ENCODE measurements around the gene ZNF415. TPM values are rescaled to one million over a fixed set of nuclear protein-coding genes. Genes with fewer than 3 reads are reported as not detected.

The ZNF415 gene
- total RNA-seq, 1 experiment from 2014 or later: not detected

DNA sequence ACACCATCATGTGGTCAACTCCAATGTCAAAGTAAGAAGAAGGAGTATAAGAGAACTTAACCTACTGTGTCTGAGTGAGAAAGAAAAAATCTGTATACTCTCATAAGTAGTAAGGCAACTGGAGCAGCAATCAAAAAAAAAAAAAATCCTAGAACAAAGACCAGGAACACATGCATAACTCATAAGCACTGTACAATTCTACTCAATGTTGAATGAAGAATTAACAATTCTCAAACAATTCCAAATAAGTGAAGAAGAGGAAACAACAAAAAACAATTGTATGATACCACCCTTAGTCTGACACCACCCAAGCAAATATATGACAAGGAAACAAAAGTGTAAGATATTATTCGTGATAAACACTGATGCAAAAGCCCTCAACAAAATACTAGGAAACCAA is 54.0 kb downstream of the ZNF415 start:
- Mint-ChIP-seq H3K27ac (ENCODE audit: unreplicated experiment) (no peak overlapping the region), H3K4me3 (ENCODE audit: low read depth, unreplicated experiment) (no peak overlapping the region), H3K4me1 (ENCODE audit: low read depth, unreplicated experiment) (no peaks in the 10 kb centered on the region), H3K27me3 (ENCODE audit: unreplicated experiment) (no peaks in the 10 kb centered on the region), H3K9me3 (ENCODE audit: low read depth, unreplicated experiment) (peaks cover 38% of the 10 kb centered on the region), H3K36me3 (ENCODE audit: insufficient read depth, unreplicated experiment) (peaks cover 6% of the 10 kb centered on the region)
- CTCF ChIA-PET: no interaction called here
- intact Hi-C loops (cut with micrococcal nuclease; ENCODE audit: unreplicated experiment): no loop called here
- TF ChIP-seq, protein P1, sequence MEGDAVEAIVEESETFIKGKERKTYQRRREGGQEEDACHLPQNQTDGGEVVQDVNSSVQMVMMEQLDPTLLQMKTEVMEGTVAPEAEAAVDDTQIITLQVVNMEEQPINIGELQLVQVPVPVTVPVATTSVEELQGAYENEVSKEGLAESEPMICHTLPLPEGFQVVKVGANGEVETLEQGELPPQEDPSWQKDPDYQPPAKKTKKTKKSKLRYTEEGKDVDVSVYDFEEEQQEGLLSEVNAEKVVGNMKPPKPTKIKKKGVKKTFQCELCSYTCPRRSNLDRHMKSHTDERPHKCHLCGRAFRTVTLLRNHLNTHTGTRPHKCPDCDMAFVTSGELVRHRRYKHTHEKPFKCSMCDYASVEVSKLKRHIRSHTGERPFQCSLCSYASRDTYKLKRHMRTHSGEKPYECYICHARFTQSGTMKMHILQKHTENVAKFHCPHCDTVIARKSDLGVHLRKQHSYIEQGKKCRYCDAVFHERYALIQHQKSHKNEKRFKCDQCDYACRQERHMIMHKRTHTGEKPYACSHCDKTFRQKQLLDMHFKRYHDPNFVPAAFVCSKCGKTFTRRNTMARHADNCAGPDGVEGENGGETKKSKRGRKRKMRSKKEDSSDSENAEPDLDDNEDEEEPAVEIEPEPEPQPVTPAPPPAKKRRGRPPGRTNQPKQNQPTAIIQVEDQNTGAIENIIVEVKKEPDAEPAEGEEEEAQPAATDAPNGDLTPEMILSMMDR (IDR thresholded peaks at IDR 0.05; ENCODE audit: unreplicated experiment): no peak
- BruUV-seq (replicated peaks): no TSS peak
- no peak for DNase-seq

DNA sequence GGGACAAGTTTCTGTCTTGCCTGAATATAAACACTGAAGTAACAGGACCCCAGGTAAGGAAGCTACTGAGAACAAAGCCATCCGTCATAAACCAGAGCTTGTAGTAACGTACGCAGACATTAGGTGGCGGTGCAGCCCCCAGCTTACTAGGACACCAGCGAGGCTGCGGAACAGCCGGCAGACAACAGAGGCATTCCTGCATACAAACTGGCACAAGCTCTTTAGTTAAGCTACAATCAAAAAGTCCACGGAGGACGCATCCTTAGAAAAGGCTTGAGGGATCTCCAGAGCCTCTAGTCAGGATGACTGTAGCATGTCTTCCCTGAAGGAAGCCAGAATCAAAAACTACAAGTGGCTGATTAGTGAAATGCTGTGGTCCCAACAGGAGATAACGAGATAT is 55.7 kb downstream of the ZNF415 start:
- no peak overlapping the region for H3K4me3 Mint-ChIP-seq (ENCODE audit: low read depth, unreplicated experiment)
- DNase-seq: no peak
- no peaks in the 10 kb centered on the region for H3K27me3 Mint-ChIP-seq (ENCODE audit: unreplicated experiment)
- TF ChIP-seq, protein P1 (IDR thresholded peaks at IDR 0.05; ENCODE audit: unreplicated experiment): no peak
- CTCF ChIA-PET: interaction anchor here (0.6 kb wide), 1 partner anchor 137 kb away, joined by 4 read pairs; no protein-coding TSS in a partner anchor
- peaks cover 34% of the 10 kb centered on the region for H3K9me3 Mint-ChIP-seq (ENCODE audit: low read depth, unreplicated experiment)
- no peak overlapping the region for H3K27ac Mint-ChIP-seq (ENCODE audit: unreplicated experiment)
- H3K4me1 Mint-ChIP-seq (ENCODE audit: low read depth, unreplicated experiment): no peaks in the 10 kb centered on the region
- BruUV-seq (replicated peaks): no TSS peak
- intact Hi-C loops (cut with micrococcal nuclease; ENCODE audit: unreplicated experiment): no loop called here
- H3K36me3 Mint-ChIP-seq (ENCODE audit: insufficient read depth, unreplicated experiment): peaks cover 11% of the 10 kb centered on the region

DNA sequence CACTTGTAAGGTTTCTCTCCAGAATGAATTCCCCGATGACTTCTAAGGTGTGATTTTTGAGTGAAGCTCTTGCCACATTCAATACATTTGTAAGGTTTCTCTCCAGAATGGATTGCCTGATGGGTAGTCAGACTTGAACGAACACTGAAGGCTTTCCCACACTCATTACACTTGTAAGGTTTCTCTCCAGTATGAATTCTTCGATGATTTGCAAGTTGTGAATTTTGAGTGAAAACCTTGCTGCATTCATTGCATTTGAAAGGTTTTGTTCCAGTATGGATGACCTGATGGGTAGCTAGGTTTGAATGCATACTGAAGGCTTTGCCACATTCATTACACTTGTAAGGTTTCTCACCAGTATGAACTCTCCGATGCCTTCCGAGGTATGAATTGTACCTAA is 63.9 kb downstream of the ZNF415 start:
- no peaks in the 10 kb centered on the region for H3K27me3 Mint-ChIP-seq (ENCODE audit: unreplicated experiment)
- peaks cover 5% of the 10 kb centered on the region for H3K36me3 Mint-ChIP-seq (ENCODE audit: insufficient read depth, unreplicated experiment)
- BruUV-seq (replicated peaks): no TSS peak
- no peak overlapping the region for H3K4me3 Mint-ChIP-seq (ENCODE audit: low read depth, unreplicated experiment)
- CTCF ChIA-PET: no interaction called here
- TF ChIP-seq, protein P1 (IDR thresholded peaks at IDR 0.05; ENCODE audit: unreplicated experiment): no peak
- H3K4me1 Mint-ChIP-seq (ENCODE audit: low read depth, unreplicated experiment): no peaks in the 10 kb centered on the region
- intact Hi-C loops (cut with micrococcal nuclease; ENCODE audit: unreplicated experiment): no loop called here
- peaks cover 29% of the 10 kb centered on the region for H3K9me3 Mint-ChIP-seq (ENCODE audit: low read depth, unreplicated experiment)
- no peak overlapping the region for H3K27ac Mint-ChIP-seq (ENCODE audit: unreplicated experiment)
- DNase-seq: no peak

DNA sequence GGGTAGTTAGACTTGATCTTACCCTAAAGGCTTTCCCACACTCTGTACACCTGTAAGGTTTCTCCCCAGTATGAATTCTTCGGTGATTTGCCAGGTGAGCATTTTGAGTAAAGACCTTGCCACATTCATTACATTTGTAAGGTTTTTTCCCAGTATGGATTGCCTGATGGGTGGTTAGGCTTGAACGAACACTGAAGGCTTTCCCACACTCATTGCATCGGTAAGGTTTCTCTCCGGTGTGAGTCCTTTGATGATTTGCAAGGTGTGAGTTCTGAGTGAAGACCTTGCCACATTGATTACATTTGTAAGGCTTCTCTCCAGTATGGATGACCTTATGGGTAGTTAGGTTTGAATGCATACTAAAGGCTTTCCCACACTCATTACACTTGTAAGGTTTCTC is 64.5 kb downstream of the ZNF415 start:
- CTCF ChIA-PET: no interaction called here
- H3K27ac Mint-ChIP-seq (ENCODE audit: unreplicated experiment): no peak overlapping the region
- TF ChIP-seq, protein P1 (IDR thresholded peaks at IDR 0.05; ENCODE audit: unreplicated experiment): no peak
- peaks cover 3% of the 10 kb centered on the region for H3K36me3 Mint-ChIP-seq (ENCODE audit: insufficient read depth, unreplicated experiment)
- no peak overlapping the region for H3K4me3 Mint-ChIP-seq (ENCODE audit: low read depth, unreplicated experiment)
- peaks cover 29% of the 10 kb centered on the region for H3K9me3 Mint-ChIP-seq (ENCODE audit: low read depth, unreplicated experiment)
- no peak for DNase-seq
- H3K27me3 Mint-ChIP-seq (ENCODE audit: unreplicated experiment): no peaks in the 10 kb centered on the region
- no TSS peak for BruUV-seq (replicated peaks)
- intact Hi-C loops (cut with micrococcal nuclease; ENCODE audit: unreplicated experiment): no loop called here
- H3K4me1 Mint-ChIP-seq (ENCODE audit: low read depth, unreplicated experiment): no peaks in the 10 kb centered on the region

Data from Calu3 (cell line).